Measurements from ENCODE around the gene PTGIS.

- TF ChIP-seq CTCF (IDR thresholded peaks at IDR 0.05) (no peak), POLR2A (IDR thresholded peaks at IDR 0.05) (no peak)
Observed at GRCh38 chr20:49590163-49591017, 22.5 kb upstream of the PTGIS start.

Data from esophagus squamous epithelium (tissue), 4 donors.